Activated naive CD8-positive, alpha-beta T cell treated with anti-CD3 and anti-CD28 coated beads, Interleukin-2, amount 10 ng/mL, durations not matched to agents 7 days and 5 days (primary cell): Measurements from ENCODE around the gene ITGA1. TPM values are rescaled to one million over a fixed set of nuclear protein-coding genes. Genes with fewer than 3 reads are reported as not detected.
"Not testable (repeated sequence)": the region's sequence is repeated elsewhere in the genome, so short reads cannot be mapped to it uniquely, and the experiment has no call there.

ENCODE experiments used
- ATAC-seq: fragments of 150-1000 bp; cut with Tn5 transposase; one replicate; pipeline ENCODE4 v1.10.0; 2021; ENCODE audit warnings: low read depth, moderate library complexity
- POLR2A ChIA-PET: fragments of 350-600 bp; sonication (Branson Sonifier 250); formaldehyde crosslinking; loops from one replicate; lab custom pipeline; 2021; ENCODE audit warnings: antibody characterized with exemption; lab: Charles Lee
- DNase-seq: peaks from one replicate; pipeline ENCODE4 v3.0.0; 2021
- H3K27ac Mint-ChIP-seq: one replicate; pipeline ENCODE4 v1.8.0; 2022; ENCODE audit warnings: mild to moderate bottlenecking, mixed read lengths
- H3K27me3 Mint-ChIP-seq: one replicate; pipeline ENCODE4 v1.8.0; 2022; ENCODE audit warnings: mild to moderate bottlenecking, moderate library complexity, mixed read lengths
- H3K36me3 Mint-ChIP-seq: one replicate; pipeline ENCODE4 v1.8.0; 2021; ENCODE audit warnings: mild to moderate bottlenecking, mixed read lengths
- H3K4me1 Mint-ChIP-seq: one replicate; pipeline ENCODE4 v1.8.0; 2021; ENCODE audit warnings: mixed read lengths
- H3K4me3 Mint-ChIP-seq: one replicate; pipeline ENCODE4 v1.8.0; 2022; ENCODE audit warnings: mild to moderate bottlenecking, moderate library complexity, mixed read lengths
- H3K9me3 Mint-ChIP-seq: one replicate; pipeline ENCODE4 v1.8.0; 2021; ENCODE audit warnings: mixed read lengths
- total RNA-seq, 2 experiments: library from RNA; stranded (reverse); gene quantifications; one replicate each; pipeline ENCODE4 v1.2.3, GENCODE V29; 2021

ITGA1 gene
- total RNA-seq, 2 experiments from 2014 or later = 21.7 to 23.6 TPM

DNA sequence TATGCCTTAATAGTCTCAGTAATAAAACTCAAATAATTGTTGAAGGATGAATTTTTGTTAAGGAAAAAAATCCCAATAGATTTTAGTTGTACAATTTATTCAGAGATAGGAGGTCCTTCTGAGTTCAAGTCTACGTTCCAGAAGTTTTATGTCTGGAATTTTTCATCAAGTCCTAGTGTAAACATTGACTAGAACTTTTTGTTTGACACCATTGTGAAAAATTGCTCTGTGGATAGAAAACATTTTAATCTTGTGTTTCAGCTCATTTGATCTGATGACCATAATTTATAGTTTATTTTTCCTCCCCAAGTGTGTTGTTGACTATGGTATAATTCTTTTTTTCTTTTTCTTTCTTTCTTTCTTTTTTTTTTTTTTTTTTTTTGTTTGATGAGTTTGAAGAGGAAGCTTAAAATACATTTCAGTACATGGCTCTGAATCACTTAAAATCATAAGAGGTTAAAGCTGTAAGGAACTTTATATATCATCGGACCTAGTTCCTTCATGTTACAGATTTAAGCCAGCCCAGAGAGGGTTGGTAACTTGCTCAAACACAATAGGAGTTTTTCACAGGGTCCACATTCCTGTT lies 20.7 kb downstream of the ITGA1 start:
- Mint-ChIP-seq H3K27ac (no peak overlapping the region), H3K9me3 (no peaks in the 10 kb centered on the region), H3K4me3 (no peak overlapping the region), H3K27me3 (no peaks in the 10 kb centered on the region), H3K4me1 (peaks cover 16% of the 10 kb centered on the region), H3K36me3 (peaks cover 15% of the 10 kb centered on the region)
- POLR2A ChIA-PET = interaction anchor here (0.6 kb wide), 1 partner anchor 8 kb away, joined by 3 read pairs; no protein-coding TSS in a partner anchor
- no peak for DNase-seq
- no peak for ATAC-seq

DNA sequence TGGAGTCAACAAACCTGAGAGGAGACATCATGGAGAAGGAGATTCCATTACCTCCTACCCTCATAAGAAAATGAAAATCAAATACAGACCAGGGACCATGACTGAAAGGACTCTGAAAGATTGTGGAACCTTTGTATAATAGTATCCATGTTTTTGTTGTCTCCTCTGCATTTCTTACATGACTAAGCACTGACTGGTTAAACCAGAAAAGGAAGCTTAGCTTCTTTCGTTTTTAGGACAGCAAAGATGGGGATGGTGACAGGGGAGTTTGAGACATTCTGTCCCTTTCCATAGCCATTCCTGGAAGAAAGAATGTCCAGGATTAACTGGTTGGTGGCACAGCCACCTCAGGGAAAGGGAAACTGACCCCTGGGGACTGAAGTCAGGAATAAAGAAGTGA lies 22.2 kb downstream of the ITGA1 start:
- ATAC-seq = no peak

DNA sequence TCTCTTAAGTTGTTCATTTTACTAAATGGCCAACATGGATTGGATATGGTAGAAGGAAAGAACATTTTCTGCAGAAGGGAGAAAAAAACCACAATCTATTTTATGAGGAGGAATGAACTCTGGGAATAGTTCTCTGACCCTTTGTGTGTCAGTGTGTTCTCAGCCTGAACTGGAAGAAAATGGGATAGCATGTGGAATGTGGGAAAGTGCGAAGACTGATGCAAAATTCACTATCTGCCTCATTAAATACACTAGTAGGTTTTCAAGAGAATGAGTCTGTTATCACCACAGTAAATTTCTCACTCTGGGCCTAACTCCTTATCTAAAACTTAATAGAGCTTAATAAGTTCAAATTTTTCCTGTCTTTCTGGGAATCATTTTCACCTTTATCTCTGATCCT lies 22.7 kb downstream of the ITGA1 start:
- no peak overlapping the region for H3K27ac Mint-ChIP-seq
- H3K4me3 Mint-ChIP-seq = no peak overlapping the region
- peaks cover 3% of the 10 kb centered on the region for H3K36me3 Mint-ChIP-seq
- peaks cover 4% of the 10 kb centered on the region for H3K4me1 Mint-ChIP-seq
- H3K9me3 Mint-ChIP-seq = no peaks in the 10 kb centered on the region
- POLR2A ChIA-PET = no interaction called here
- no peaks in the 10 kb centered on the region for H3K27me3 Mint-ChIP-seq
- ATAC-seq (no peak), DNase-seq (no peak)

More for the DNA sequence above, 22.2 kb downstream of the ITGA1 start:
- H3K27ac Mint-ChIP-seq = no peak overlapping the region
- no peak for DNase-seq
- no peaks in the 10 kb centered on the region for H3K9me3 Mint-ChIP-seq
- peaks cover 8% of the 10 kb centered on the region for H3K36me3 Mint-ChIP-seq
- no peak overlapping the region for H3K4me3 Mint-ChIP-seq
- peaks cover 7% of the 10 kb centered on the region for H3K4me1 Mint-ChIP-seq
- POLR2A ChIA-PET = no interaction called here
- no peaks in the 10 kb centered on the region for H3K27me3 Mint-ChIP-seq

GRCh38 chr5:52811067-52811749 lies 23.5 kb downstream of the ITGA1 start:
- Mint-ChIP-seq H3K36me3 (peaks cover 3% of the 10 kb centered on the region), H3K4me3 (no peak overlapping the region), H3K27ac (no peak overlapping the region), H3K4me1 (peaks cover 4% of the 10 kb centered on the region), H3K9me3 (no peaks in the 10 kb centered on the region), H3K27me3 (no peaks in the 10 kb centered on the region)
- POLR2A ChIA-PET = interaction anchor here (1.4 kb wide), 1 partner anchor 12 kb away, joined by 4 read pairs; no protein-coding TSS in a partner anchor
- no peak for DNase-seq
- ATAC-seq = no peak

- POLR2A ChIA-PET = no interaction called here
- DNase-seq (no peak), ATAC-seq (no peak)
- Mint-ChIP-seq H3K4me1 (peaks cover 2% of the 10 kb centered on the region), H3K9me3 (no peaks in the 10 kb centered on the region), H3K36me3 (no peaks in the 10 kb centered on the region), H3K27me3 (no peaks in the 10 kb centered on the region), H3K27ac (no peak overlapping the region), H3K4me3 (no peak overlapping the region)
These were observed 26.8 kb downstream of the ITGA1 start for GRCh38 chr5:52814352-52815148.

- Mint-ChIP-seq H3K9me3 (no peaks in the 10 kb centered on the region), H3K36me3 (no peaks in the 10 kb centered on the region), H3K27me3 (no peaks in the 10 kb centered on the region), H3K27ac (no peak overlapping the region), H3K4me3 (no peak overlapping the region), H3K4me1 (peaks cover 2% of the 10 kb centered on the region)
- POLR2A ChIA-PET = no interaction called here
- no peak for ATAC-seq
- no peak for DNase-seq
These were observed 30.1 kb downstream of the ITGA1 start for GRCh38 chr5:52817818-52818217.

- no peaks in the 10 kb centered on the region for H3K36me3 Mint-ChIP-seq
- H3K27me3 Mint-ChIP-seq = no peaks in the 10 kb centered on the region
- DNase-seq (no peak), ATAC-seq (no peak)
- peaks cover 2% of the 10 kb centered on the region for H3K4me1 Mint-ChIP-seq
- H3K27ac Mint-ChIP-seq = no peak overlapping the region
- POLR2A ChIA-PET = no interaction called here
- H3K4me3 Mint-ChIP-seq = no peak overlapping the region
- no peaks in the 10 kb centered on the region for H3K9me3 Mint-ChIP-seq
These were observed 30.6 kb downstream of the ITGA1 start for GRCh38 chr5:52818360-52818759.

DNA sequence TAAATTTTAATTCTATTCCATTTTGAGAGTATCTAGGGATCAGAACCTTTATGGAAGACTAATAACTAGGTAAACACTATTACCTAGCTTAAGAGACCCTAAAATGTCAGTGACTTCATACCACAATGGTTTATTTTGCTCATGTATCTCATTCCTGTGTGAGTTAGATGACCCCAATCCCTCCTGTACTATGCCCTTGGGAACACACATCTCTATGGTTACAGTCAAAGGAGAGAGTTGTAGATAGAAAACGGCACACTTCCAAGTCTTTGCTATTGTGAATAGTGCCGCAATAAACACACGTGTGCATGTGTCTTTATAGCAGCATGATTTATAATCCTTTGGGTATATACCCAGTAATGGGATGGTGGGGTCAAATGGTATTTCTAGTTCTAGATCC lies 31.1 kb downstream of the ITGA1 start:
- ATAC-seq, POLR2A ChIA-PET, DNase-seq, H3K36me3 Mint-ChIP-seq, H3K4me3 Mint-ChIP-seq, H3K9me3 Mint-ChIP-seq, H3K27me3 Mint-ChIP-seq, H3K27ac Mint-ChIP-seq, H3K4me1 Mint-ChIP-seq: not testable (repeated sequence)

DNA sequence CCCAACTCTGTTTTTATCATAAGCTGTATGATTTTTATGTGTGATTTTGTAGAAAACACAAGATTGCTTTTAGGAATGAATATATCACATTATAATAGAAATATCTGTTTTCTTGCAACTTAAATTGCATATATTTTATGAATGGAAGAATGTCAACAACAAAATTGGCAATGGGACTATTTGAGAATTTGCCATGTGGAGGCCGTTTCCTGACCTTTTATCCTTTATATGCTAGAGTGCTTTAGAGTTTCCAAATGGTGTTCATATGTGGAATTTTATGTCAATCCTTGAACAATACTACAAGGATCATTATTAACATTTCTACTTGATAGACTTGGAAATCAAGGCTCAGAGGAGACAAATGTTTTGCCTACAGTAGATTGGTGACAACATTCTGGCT lies 34.2 kb downstream of the ITGA1 start:
- Mint-ChIP-seq H3K4me3 (no peak overlapping the region), H3K27ac (no peak overlapping the region), H3K4me1 (peaks cover 6% of the 10 kb centered on the region), H3K27me3 (no peaks in the 10 kb centered on the region), H3K9me3 (no peaks in the 10 kb centered on the region), H3K36me3 (no peaks in the 10 kb centered on the region)
- POLR2A ChIA-PET = no interaction called here
- DNase-seq = no peak
- no peak for ATAC-seq

GRCh38 chr5:52822437-52822836 lies 34.7 kb downstream of the ITGA1 start:
- H3K4me1 Mint-ChIP-seq = peaks cover 8% of the 10 kb centered on the region
- DNase-seq (no peak), ATAC-seq (no peak)
- H3K4me3 Mint-ChIP-seq = no peak overlapping the region
- H3K9me3 Mint-ChIP-seq = peaks cover under 1% of the 10 kb centered on the region
- POLR2A ChIA-PET = no interaction called here
- peaks cover 2% of the 10 kb centered on the region for H3K36me3 Mint-ChIP-seq
- H3K27ac Mint-ChIP-seq = no peak overlapping the region
- no peaks in the 10 kb centered on the region for H3K27me3 Mint-ChIP-seq

DNA sequence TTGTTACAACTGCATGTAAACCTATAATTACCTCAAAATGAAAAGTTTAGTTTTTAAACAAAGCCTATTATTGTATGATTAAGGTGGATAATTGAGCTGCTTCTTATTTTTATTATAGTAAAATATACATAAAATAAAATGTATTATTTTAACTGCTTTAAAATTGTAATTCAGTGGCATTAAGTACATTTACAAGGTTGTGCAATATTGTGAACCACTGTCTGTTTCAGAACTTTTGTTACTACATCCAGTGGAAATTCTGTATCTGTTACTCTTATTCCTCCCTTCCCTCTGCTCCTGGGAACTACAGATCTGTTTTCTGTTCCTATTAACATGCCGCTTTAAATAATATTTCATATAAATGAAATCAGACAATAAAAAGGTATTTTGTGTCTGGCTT lies 37.1 kb downstream of the ITGA1 start:
- Mint-ChIP-seq H3K27me3 (no peaks in the 10 kb centered on the region), H3K36me3 (peaks cover 4% of the 10 kb centered on the region), H3K4me1 (peaks cover 9% of the 10 kb centered on the region), H3K4me3 (no peak overlapping the region), H3K9me3 (peaks cover 4% of the 10 kb centered on the region), H3K27ac (no peak overlapping the region)
- no peak for DNase-seq
- ATAC-seq = no peak
- POLR2A ChIA-PET = interaction anchor here (0.6 kb wide), 1 partner anchor 231 kb away, joined by 3 read pairs; no protein-coding TSS in a partner anchor

DNA sequence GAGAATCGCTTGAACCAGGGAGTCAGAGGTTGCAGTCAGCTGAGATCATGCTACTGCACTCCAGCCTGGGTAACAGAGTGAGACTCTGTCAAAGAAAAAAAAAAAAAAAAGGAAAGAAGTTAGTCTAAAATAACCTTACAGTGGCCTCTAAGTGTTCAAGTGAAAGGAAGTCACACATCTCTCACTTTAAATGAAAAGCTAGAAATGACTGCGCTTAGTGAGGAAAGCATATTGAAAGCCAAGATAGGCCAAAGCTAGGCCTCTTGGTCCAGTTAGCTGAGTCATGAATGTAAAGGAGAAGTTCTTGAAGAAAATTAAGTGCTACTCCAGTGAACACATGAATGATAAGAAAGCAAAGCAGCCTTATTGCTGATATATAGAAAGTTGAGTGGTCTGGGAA lies 38.1 kb downstream of the ITGA1 start:
- H3K27ac Mint-ChIP-seq = no peak overlapping the region
- H3K36me3 Mint-ChIP-seq = peaks cover 4% of the 10 kb centered on the region
- peak; percentile 22 for ATAC-seq
- H3K9me3 Mint-ChIP-seq = peaks cover 4% of the 10 kb centered on the region
- POLR2A ChIA-PET = interaction anchor here (0.6 kb wide), 1 partner anchor 120 kb away, joined by 4 read pairs; no protein-coding TSS in a partner anchor
- H3K4me3 Mint-ChIP-seq = no peak overlapping the region
- no peak for DNase-seq
- no peaks in the 10 kb centered on the region for H3K27me3 Mint-ChIP-seq
- H3K4me1 Mint-ChIP-seq = peaks cover 9% of the 10 kb centered on the region

- peaks cover 4% of the 10 kb centered on the region for H3K36me3 Mint-ChIP-seq
- POLR2A ChIA-PET = no interaction called here
These were observed 40.1 kb downstream of the ITGA1 start for GRCh38 chr5:52827815-52828214.

More at GRCh38 chr5:52827815-52828214, 40.1 kb downstream of the ITGA1 start:
- no peak overlapping the region for H3K4me3 Mint-ChIP-seq
- H3K27me3 Mint-ChIP-seq = no peaks in the 10 kb centered on the region
- peaks cover 7% of the 10 kb centered on the region for H3K4me1 Mint-ChIP-seq
- no peak overlapping the region for H3K27ac Mint-ChIP-seq
- peaks cover 4% of the 10 kb centered on the region for H3K9me3 Mint-ChIP-seq
- DNase-seq (no peak), ATAC-seq (no peak)
